NOMO-1 treated with DMSO at 0.1 percent for 48 hours (cell line): Measurements from ENCODE around the gene CDC42EP1.
"Not testable (repeated sequence)": the region's sequence is repeated elsewhere in the genome, so short reads cannot be mapped to it uniquely, and the experiment has no call there.

ENCODE experiments used
- DNase-seq: peaks from one replicate; lab custom pipeline; 2025; ENCODE audit not compliant: unreplicated experiment; lab: John Stamatoyannopoulos, UW

The CDC42EP1 gene

GRCh38 chr22:37610153-37610475 lies 49.8 kb downstream of the CDC42EP1 start:
- DNase-seq = not testable (repeated sequence)

GRCh38 chr22:37610480-37611129 lies 50.3 kb downstream of the CDC42EP1 start:
- peak; percentile 55 for DNase-seq

GRCh38 chr22:37611207-37611606 lies 50.9 kb downstream of the CDC42EP1 start:
- no peak for DNase-seq

GRCh38 chr22:37616201-37617083 lies 56.2 kb downstream of the CDC42EP1 start:
- DNase-seq = no peak

GRCh38 chr22:37617431-37617830 lies 57.2 kb downstream of the CDC42EP1 start:
- DNase-seq = no peak

- no peak for DNase-seq
These were observed 57.9 kb downstream of the CDC42EP1 start for GRCh38 chr22:37618072-37618656.

- DNase-seq = no peak
These were observed 58.4 kb downstream of the CDC42EP1 start for GRCh38 chr22:37618674-37619073.
